GM06990 (cell line): Measurements from ENCODE around the gene BCLAF3.

Source experiments
- DNase-seq: peaks from one replicate; pipeline ENCODE4 v3.0.0-alpha.2; 2011; ENCODE audit not compliant: insufficient read length; ENCODE audit errors: extremely low read depth
- H3K27me3 ChIP-seq: replicated peaks from 2 replicates; pipeline ENCODE4 v1.6.0; 2011; ENCODE audit warnings: low read length; ENCODE audit not compliant: control insufficient read depth, insufficient read depth
- H3K36me3 ChIP-seq: 2 replicates; pipeline ENCODE4 v1.5.1; 2011; ENCODE audit warnings: low read length; ENCODE audit not compliant: control insufficient read depth, insufficient read depth
- H3K4me3 ChIP-seq: replicated peaks from 2 replicates; pipeline ENCODE4 v1.5.1; 2011; ENCODE audit warnings: low read depth, mild to moderate bottlenecking, control low read depth, low read length
- TF ChIP-seq, protein P1 (sequence below): IDR thresholded peaks from 2 replicates; pipeline ENCODE4 v1.5.1; 2011; ENCODE audit warnings: low read length, control low read depth, mild to moderate bottlenecking, inconsistent platforms; ENCODE audit not compliant: insufficient read depth, poor library complexity, severe bottlenecking

Gene BCLAF3

DNA sequence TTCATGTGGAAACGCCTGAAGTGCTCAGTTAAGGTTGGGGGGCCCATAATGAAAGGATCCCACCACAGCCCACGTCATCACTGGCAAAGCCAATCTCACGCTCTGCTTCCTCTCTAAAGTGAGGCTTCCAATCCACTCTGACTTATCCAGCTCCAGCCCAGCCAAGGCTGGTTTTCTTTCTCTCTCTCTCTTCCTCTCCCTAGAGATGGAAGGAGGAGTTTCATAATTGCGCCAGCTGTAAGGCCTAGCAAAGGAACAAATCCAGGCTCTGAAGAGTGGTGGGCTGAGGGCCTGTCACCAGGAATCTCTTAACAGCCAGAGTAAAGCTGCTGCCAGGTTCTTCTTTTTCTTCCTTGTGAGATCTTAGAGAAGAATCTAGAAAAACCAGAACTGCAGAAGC, 20.7 kb upstream of the BCLAF3 start:
- TF ChIP-seq, protein P1, sequence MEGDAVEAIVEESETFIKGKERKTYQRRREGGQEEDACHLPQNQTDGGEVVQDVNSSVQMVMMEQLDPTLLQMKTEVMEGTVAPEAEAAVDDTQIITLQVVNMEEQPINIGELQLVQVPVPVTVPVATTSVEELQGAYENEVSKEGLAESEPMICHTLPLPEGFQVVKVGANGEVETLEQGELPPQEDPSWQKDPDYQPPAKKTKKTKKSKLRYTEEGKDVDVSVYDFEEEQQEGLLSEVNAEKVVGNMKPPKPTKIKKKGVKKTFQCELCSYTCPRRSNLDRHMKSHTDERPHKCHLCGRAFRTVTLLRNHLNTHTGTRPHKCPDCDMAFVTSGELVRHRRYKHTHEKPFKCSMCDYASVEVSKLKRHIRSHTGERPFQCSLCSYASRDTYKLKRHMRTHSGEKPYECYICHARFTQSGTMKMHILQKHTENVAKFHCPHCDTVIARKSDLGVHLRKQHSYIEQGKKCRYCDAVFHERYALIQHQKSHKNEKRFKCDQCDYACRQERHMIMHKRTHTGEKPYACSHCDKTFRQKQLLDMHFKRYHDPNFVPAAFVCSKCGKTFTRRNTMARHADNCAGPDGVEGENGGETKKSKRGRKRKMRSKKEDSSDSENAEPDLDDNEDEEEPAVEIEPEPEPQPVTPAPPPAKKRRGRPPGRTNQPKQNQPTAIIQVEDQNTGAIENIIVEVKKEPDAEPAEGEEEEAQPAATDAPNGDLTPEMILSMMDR: no peak
- Histone ChIP-seq H3K27me3 (no peaks in the 10 kb centered on the region), H3K4me3 (no peak overlapping the region), H3K36me3 (no peaks in the 10 kb centered on the region)
- DNase-seq: no peak

DNA sequence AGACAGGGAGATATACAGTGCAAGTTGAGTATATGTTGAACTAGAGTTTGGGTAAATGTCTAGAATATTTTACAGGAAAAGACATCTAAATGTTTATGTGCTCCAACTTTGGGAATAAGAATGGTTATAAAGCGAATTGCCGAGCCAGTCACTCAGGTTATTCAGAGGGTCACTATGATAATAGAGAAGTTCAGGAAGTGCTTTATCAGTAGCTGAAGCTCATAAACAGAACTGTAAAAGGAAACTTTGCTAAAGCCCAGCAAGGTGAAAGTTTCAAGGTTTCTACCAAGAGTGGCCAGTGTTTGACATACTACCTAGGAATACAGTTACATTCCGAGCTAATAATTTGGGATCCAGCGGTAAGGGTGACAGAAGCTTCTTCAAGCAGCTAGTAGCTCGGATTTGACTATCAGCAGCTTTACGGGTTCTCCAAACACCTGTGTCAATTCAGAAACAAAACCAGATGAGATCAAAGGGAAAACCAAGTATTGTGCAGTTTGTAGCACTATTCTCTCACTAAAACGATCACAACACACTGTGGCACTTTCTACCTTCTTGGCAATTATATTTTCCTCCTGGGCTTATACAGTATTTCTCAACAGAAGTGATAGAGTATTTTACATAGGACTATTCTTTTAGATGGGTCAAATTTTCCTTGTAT, 17.2 kb upstream of the BCLAF3 start:
- TF ChIP-seq, protein P1: no peak
- Histone ChIP-seq H3K36me3 (no peaks in the 10 kb centered on the region), H3K27me3 (no peaks in the 10 kb centered on the region), H3K4me3 (no peak overlapping the region)
- DNase-seq: no peak

DNA sequence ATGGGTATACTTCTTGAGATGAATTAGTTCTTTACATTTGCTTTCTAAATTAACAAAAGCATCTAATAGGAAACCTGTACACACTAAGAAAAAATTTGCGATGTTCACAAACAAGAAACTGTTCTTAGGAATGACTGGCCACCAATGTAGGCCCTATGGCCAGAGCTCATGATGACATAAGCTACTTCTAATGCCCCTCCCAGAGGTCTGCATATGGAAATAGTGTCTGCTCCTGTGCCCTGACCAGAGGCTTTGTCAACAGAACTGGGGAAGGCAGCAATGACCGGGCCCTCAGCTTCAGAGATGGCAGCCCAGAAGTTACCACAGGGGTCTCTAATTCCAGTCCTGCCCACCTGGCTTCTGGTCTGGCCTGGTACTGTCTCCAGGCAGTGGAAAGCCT, 15.0 kb upstream of the BCLAF3 start:
- Histone ChIP-seq H3K27me3 (no peaks in the 10 kb centered on the region), H3K36me3 (no peaks in the 10 kb centered on the region), H3K4me3 (no peak overlapping the region)
- TF ChIP-seq, protein P1: no peak
- no peak for DNase-seq

DNA sequence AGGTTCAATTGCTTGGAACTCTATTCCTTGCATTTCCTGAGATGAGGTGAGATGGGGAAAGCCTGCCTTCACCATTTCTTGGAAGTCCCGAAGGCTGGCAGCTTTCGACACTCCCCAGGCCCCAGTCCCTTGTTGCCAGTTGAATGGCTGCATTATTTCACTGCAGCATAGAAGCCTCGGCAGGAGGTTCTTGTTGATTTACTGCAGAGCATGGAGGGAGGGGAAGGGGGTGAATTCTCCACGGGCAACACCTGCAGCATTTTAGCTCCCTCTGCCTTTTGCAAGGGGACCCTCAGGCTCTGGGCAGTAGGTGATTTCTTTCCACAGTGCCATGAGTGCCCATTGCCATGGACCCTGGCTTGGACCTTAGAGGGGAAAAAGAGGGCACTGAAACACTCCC, 10.7 kb upstream of the BCLAF3 start:
- DNase-seq: no peak
- Histone ChIP-seq H3K27me3 (no peaks in the 10 kb centered on the region), H3K36me3 (no peaks in the 10 kb centered on the region), H3K4me3 (no peak overlapping the region)
- TF ChIP-seq, protein P1: no peak

DNA sequence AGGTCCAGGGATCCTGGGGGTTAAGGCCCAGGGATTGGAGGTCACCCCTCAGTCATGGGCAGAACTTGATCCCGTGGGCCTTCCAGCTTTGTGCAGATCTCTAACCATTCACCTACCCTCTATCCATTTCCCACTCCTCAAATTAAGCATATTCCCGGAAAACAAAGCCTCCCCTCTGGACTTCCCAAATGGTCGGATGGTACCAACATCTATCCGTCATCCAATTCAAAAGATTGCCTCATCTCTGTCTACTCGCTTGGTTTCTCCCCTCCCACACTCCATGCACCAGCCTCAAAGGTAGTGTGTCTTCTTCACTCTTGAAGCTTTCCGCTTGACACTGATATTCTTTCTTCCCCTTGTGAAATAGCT, 473 bp upstream of the BCLAF3 start:
- TF ChIP-seq, protein P1: no peak
- Histone ChIP-seq H3K4me3 (peak overlapping the region; percentile 29; the same call in 1 of the 2 replicates), H3K27me3 (no peaks in the 10 kb centered on the region), H3K36me3 (no peaks in the 10 kb centered on the region)
- DNase-seq: no peak

DNA sequence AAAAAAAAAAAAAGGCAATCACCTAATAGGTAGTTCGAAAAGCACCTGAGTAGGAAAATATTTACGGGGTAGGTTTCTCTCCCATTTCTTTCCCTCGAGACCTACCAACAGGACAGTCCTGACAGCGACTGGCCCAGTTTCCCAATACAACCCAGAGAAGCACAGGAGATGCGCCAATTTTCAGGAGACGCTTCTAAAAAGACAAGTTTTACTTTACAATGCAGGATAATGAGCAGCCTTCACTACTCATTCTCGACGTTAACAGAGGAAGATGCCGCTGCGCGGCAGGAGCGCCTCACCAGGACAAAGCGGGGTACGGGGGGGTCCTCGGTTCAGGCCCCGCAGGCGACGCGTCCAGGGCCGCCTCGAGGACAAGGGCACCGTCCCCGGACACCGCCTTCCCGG, 708 bp downstream of the BCLAF3 start:
- Histone ChIP-seq H3K4me3 (peak overlapping the region; percentile 75), H3K36me3 (no peaks in the 10 kb centered on the region), H3K27me3 (no peaks in the 10 kb centered on the region)
- no peak for DNase-seq
- TF ChIP-seq, protein P1: no peak
